ENCODE data around the gene EIF5. TPM values are rescaled to one million over a fixed set of nuclear protein-coding genes. Genes with fewer than 3 reads are reported as not detected.

EIF5 gene
- total RNA-seq, 1 experiment from 2014 or later = 238 TPM

- CTCF ChIA-PET = no interaction called here
- POLR2A ChIA-PET = no interaction called here
Measured at GRCh38 chr14:103317251-103317650, 16.8 kb upstream of the EIF5 start.

DNA sequence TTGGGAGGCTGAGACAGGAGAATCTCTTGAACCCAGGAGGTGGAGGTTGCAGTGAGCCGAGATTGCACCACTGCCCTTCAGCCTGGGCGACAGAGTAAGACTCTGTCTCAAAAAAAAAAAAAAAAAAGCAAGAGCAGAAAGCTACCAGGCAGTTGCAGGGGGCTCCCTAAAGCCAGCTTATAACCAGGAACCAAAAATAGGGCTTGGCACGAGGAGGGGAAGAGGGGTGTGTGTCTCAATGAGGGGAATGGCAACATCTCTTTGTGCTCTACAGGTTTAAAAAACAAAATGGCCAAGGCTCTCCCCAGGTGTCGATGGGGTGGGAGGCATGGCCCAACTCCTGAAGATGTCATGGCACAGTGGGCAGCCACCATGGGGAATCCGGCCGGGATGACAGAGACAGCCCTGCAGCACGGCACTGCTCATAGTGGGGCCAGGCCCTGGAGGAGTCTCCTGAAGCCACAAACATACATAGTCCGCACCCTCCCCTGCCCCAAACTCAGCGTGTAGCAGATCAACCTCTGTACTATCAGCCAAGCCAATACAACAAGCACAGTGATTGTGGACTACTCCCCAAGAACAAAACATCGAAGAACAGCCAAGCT lies 16.0 kb upstream of the EIF5 start:
- no peaks in the 10 kb centered on the region for H3K9me3 ChIP-seq (ENCODE audit: control insufficient read depth in 1 of 2, insufficient read depth in 1 of 2, low read depth in 1 of 2, low read length in 2 of 2)
- no peaks in the 10 kb centered on the region for H3K36me3 ChIP-seq (ENCODE audit: control insufficient read depth in 1 of 2, insufficient read depth in 2 of 2, low read length in 2 of 2)
- no peaks in the 10 kb centered on the region for H3K9me2 ChIP-seq (ENCODE audit: insufficient read depth)
- H2AFZ ChIP-seq (ENCODE audit: low read depth, low read length, poor library complexity, severe bottlenecking) = no peak overlapping the region
- POLR2A ChIA-PET = no interaction called here
- CTCF ChIA-PET = no interaction called here
- intact Hi-C loops (cut with micrococcal nuclease) = no loop called here
- BruUV-seq (replicated peaks) = no TSS peak
- no peaks in the 10 kb centered on the region for H3K4me1 ChIP-seq (ENCODE audit: control insufficient read depth in 1 of 2, insufficient read depth in 2 of 2, low read length in 2 of 2)
- no peaks in the 10 kb centered on the region for H4K20me1 ChIP-seq (ENCODE audit: insufficient read depth)
- RAD21 ChIA-PET (ENCODE audit: low non-redundant PET in 1 of 2, low total read pairs in 2 of 2, uncharacterized antibody in 2 of 2, unreplicated experiment in 2 of 2) = no interaction called here
- no peak overlapping the region for H3K4me3 ChIP-seq (replicated peaks in 1 of 2; ENCODE audit: low read depth in 1 of 2, low read length in 2 of 2)
- DNase-seq (ENCODE audit: low read depth, low spot score) (no peak), ATAC-seq (no peak)
- H3K79me2 ChIP-seq (ENCODE audit: insufficient read depth, low read length) = no peaks in the 10 kb centered on the region
- no peak overlapping the region for H3K4me2 ChIP-seq (ENCODE audit: low read length)
- no peaks in the 10 kb centered on the region for H3K27me3 ChIP-seq (ENCODE audit: insufficient read depth, low read length)
- H3K27ac ChIP-seq (ENCODE audit: low read depth, low read length) = no peak overlapping the region
- H3K9ac ChIP-seq (ENCODE audit: low read length) = no peak overlapping the region
- TF ChIP-seq CEBPB (IDR thresholded peaks at IDR 0.05; ENCODE audit: low read depth) (no peak), SP1 (IDR thresholded peaks at IDR 0.05; ENCODE audit: low read depth) (no peak), CTCF (IDR thresholded peaks at IDR 0.05 in 2 of 3, conservative IDR thresholded peaks at IDR 0.05 in 1 of 3; ENCODE audit: borderline replicate concordance in 1 of 3, insufficient read depth in 1 of 3, low read depth in 2 of 3, low read length in 2 of 3) (no peak), ZNF274 (IDR thresholded peaks at IDR 0.05; ENCODE audit: low read depth, low read length) (no peak), POLR2A (IDR thresholded peaks at IDR 0.05; ENCODE audit: borderline replicate concordance, extremely low read depth, insufficient read depth, insufficient read length) (no peak), CBX3 (IDR thresholded peaks at IDR 0.05; ENCODE audit: low read depth) (no peak), JUND (IDR thresholded peaks at IDR 0.05) (no peak), TCF7L2 (IDR thresholded peaks at IDR 0.05; ENCODE audit: borderline replicate concordance, extremely low read depth, insufficient read depth, insufficient read length) (no peak), EGR1 (IDR thresholded peaks at IDR 0.05; ENCODE audit: low read depth) (no peak), EZH2phosphoT487 (IDR thresholded peaks at IDR 0.05; ENCODE audit: borderline replicate concordance) (no peak), POLR2AphosphoS5 (IDR thresholded peaks at IDR 0.05; ENCODE audit: low read depth, low read length) (no peak), FOSL1 (IDR thresholded peaks at IDR 0.05; ENCODE audit: low read depth) (no peak), SIN3A (IDR thresholded peaks at IDR 0.05; ENCODE audit: low read depth) (no peak)
- TF ChIP-seq, protein P1, sequence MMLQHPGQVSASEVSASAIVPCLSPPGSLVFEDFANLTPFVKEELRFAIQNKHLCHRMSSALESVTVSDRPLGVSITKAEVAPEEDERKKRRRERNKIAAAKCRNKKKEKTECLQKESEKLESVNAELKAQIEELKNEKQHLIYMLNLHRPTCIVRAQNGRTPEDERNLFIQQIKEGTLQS (IDR thresholded peaks at IDR 0.05) = no peak
- TF ChIP-seq, protein P2, sequence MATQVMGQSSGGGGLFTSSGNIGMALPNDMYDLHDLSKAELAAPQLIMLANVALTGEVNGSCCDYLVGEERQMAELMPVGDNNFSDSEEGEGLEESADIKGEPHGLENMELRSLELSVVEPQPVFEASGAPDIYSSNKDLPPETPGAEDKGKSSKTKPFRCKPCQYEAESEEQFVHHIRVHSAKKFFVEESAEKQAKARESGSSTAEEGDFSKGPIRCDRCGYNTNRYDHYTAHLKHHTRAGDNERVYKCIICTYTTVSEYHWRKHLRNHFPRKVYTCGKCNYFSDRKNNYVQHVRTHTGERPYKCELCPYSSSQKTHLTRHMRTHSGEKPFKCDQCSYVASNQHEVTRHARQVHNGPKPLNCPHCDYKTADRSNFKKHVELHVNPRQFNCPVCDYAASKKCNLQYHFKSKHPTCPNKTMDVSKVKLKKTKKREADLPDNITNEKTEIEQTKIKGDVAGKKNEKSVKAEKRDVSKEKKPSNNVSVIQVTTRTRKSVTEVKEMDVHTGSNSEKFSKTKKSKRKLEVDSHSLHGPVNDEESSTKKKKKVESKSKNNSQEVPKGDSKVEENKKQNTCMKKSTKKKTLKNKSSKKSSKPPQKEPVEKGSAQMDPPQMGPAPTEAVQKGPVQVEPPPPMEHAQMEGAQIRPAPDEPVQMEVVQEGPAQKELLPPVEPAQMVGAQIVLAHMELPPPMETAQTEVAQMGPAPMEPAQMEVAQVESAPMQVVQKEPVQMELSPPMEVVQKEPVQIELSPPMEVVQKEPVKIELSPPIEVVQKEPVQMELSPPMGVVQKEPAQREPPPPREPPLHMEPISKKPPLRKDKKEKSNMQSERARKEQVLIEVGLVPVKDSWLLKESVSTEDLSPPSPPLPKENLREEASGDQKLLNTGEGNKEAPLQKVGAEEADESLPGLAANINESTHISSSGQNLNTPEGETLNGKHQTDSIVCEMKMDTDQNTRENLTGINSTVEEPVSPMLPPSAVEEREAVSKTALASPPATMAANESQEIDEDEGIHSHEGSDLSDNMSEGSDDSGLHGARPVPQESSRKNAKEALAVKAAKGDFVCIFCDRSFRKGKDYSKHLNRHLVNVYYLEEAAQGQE (IDR thresholded peaks at IDR 0.05; ENCODE audit: low read depth) = no peak
- TF ChIP-seq, protein P3, sequence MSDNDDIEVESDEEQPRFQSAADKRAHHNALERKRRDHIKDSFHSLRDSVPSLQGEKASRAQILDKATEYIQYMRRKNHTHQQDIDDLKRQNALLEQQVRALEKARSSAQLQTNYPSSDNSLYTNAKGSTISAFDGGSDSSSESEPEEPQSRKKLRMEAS (IDR thresholded peaks at IDR 0.05) = no peak

More at GRCh38 chr14:103317251-103317650, 16.8 kb upstream of the EIF5 start:
- H3K36me3 ChIP-seq (ENCODE audit: control insufficient read depth in 1 of 2, insufficient read depth in 2 of 2, low read length in 2 of 2) = no peaks in the 10 kb centered on the region
- no peak for TF ChIP-seq ELF1 (IDR thresholded peaks at IDR 0.05; ENCODE audit: borderline replicate concordance, low read depth)
- no peak overlapping the region for H3K4me2 ChIP-seq (ENCODE audit: low read length)
- RAD21 ChIA-PET (ENCODE audit: low non-redundant PET in 1 of 2, low total read pairs in 2 of 2, uncharacterized antibody in 2 of 2, unreplicated experiment in 2 of 2) = interaction anchor here in 1 of 2 experiments (0.6 kb wide), 1 partner anchor 160 kb away, joined by 3 read pairs; no protein-coding TSS in a partner anchor
- H3K79me2 ChIP-seq (ENCODE audit: insufficient read depth, low read length) = no peaks in the 10 kb centered on the region
- H3K27ac ChIP-seq (ENCODE audit: low read depth, low read length) = no peak overlapping the region
- DNase-seq (ENCODE audit: low read depth, low spot score) (no peak), ATAC-seq (no peak)
- no peaks in the 10 kb centered on the region for H3K9me3 ChIP-seq (ENCODE audit: control insufficient read depth in 1 of 2, insufficient read depth in 1 of 2, low read depth in 1 of 2, low read length in 2 of 2)
- no peak overlapping the region for H2AFZ ChIP-seq (ENCODE audit: low read depth, low read length, poor library complexity, severe bottlenecking)
- no peak overlapping the region for H3K9ac ChIP-seq (ENCODE audit: low read length)
- no peak overlapping the region for H3K4me3 ChIP-seq (replicated peaks in 1 of 2; ENCODE audit: low read depth in 1 of 2, low read length in 2 of 2)
- H3K27me3 ChIP-seq (ENCODE audit: insufficient read depth, low read length) = no peaks in the 10 kb centered on the region
- H4K20me1 ChIP-seq (ENCODE audit: insufficient read depth) = no peaks in the 10 kb centered on the region
- H3K4me1 ChIP-seq (ENCODE audit: control insufficient read depth in 1 of 2, insufficient read depth in 2 of 2, low read length in 2 of 2) = no peaks in the 10 kb centered on the region
- intact Hi-C loops (cut with micrococcal nuclease) = no loop called here
- H3K9me2 ChIP-seq (ENCODE audit: insufficient read depth) = no peaks in the 10 kb centered on the region
- no TSS peak for BruUV-seq (replicated peaks)

Data from HCT116 (cell line).